HG03135 (cell line): ENCODE data around the gene NANP.
"Not testable (repeated sequence)": the region's sequence is repeated elsewhere in the genome, so short reads cannot be mapped to it uniquely, and the experiment has no call there.

Source experiments
- ATAC-seq: cut with Tn5 transposase; IDR thresholded peaks from one replicate; pipeline ENCODE4 v1.9.1; 2021; ENCODE audit warnings: mild to moderate bottlenecking, moderate library complexity; ENCODE audit not compliant: unreplicated experiment

The NANP gene

GRCh38 chr20:25608774-25609173 is 15.0 kb downstream of the NANP start:
- ATAC-seq: no peak

GRCh38 chr20:25606094-25606695 is 17.6 kb downstream of the NANP start:
- no peak for ATAC-seq

DNA sequence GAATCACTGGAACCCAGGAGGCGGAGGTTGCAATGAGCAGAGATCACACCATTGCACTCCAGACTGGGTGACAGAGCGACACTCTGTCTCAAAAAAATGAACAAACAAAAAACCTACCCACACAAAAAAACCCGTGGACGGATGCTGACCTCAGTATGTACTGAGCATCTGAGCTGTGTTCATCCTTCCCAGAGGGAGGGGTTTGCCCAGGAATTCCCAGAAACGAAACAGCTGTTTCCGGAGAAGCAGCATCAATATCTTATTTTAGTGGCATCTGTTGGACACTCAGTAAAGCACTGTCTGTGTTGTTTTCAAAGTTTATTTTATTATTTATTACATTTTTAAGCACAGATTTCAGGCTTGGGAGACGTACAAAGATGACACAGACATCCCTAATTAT is 18.7 kb downstream of the NANP start:
- ATAC-seq: no peak

DNA sequence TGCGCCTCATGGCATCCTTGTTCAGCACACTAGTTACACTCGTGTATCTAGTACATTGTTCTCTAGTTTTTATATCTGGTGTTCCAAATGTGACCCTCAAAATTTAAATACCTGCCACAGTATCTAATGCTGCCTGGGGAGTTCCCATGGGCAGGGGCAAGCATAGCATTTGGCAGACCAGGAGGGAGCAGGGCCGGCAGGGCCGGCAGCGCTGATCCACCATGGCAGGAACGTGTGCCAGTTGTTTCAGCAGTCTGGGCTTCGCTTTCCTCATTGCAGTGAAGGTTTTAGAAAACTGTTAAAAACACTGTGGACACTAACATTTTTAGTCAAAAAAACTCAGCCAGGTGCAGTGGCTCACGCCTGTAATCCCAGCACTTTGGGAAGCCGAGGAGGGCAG is 19.2 kb downstream of the NANP start:
- ATAC-seq: no peak

DNA sequence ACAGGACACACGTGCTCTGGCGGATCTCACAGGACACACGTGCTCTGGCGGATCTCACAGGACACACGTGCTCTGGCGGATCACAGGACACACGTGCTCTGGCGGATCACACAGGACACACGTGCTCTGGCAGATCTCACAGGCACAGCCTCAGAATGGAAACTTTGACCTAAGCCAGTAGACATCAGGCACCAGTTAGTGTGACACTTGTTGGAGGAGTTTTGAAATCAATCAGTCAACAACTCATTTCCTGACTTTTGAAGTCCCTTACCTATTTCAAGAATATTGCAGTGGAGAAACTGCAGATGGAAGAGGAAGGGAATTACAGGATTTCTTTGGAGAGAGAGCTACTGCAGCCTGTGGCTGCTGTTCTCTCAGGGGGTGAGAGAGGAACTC is 20.9 kb downstream of the NANP start:
- ATAC-seq: not testable (repeated sequence)

- not testable (repeated sequence) for ATAC-seq
Measured at GRCh38 chr20:25602191-25602913, 21.5 kb downstream of the NANP start.

DNA sequence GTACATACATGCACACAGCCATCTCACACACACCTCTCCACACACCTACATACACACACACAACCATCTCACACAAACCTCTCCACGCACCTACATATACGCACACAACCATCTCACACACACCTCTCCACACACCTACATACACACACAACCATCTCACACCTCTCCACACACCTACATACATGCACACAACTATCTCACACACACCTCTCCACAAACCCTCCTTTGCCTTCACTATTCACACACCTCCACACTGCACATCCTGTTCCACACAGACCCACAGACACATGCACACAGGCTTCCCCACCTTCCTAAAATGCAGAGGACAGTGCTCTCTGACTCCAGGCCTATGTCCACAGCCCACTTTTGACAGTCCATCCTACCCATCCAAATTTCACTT is 22.2 kb downstream of the NANP start:
- ATAC-seq: no peak

DNA sequence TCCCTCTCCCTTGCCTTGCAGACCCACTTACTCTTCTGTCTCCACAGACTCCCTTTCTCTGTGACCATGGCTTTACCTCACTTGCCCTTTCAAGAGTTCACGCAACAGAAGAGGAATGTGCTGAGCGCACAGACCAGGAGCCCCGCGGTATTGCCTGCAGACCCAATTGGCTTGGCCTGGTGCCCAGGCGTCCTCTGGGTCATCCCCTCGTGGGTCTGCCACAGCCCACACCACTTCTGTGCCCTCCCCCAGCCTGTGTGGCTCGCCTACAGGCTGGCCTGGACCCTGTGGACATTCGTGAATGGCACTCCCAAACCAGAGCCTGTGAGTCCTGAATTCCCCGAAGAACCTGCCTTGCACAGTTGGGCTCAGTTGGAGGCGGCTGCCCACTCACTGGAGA is 23.2 kb downstream of the NANP start:
- no peak for ATAC-seq

DNA sequence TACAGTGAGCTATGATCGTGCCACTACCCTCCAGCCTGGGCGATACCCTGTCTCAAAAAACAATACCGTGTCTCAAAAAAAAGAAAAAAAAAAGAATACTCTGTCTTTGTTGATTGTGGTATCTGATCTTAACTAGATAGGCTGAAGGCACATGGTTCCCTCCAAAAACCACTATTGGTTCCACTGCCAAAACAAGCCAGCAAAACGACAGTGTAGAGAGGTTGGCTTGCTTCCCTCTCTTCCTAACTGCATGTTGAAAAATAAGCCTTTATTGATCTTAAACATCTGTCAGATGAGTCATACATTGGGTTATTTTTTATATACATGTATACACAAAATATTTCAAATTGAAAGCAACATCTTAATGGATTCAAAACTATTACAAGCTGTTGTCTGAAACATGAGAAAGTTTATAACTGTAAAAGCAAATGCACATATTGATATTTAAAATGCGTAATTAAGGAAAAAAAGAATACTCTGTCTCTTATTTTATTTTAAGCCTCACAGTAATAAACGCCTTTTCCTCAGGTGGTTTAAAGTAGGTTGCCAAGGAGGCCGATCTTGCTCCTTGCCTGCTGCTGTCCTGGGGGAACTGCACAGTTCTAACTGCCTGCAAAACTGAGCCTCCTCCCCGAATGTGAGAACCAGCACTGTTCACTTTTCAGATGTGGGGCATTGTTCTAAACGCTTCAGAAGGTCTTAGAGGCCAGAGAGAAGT is 31.5 kb downstream of the NANP start:
- ATAC-seq: no peak

- not testable (repeated sequence) for ATAC-seq
Measured at GRCh38 chr20:25590778-25591177, 33.0 kb downstream of the NANP start.

DNA sequence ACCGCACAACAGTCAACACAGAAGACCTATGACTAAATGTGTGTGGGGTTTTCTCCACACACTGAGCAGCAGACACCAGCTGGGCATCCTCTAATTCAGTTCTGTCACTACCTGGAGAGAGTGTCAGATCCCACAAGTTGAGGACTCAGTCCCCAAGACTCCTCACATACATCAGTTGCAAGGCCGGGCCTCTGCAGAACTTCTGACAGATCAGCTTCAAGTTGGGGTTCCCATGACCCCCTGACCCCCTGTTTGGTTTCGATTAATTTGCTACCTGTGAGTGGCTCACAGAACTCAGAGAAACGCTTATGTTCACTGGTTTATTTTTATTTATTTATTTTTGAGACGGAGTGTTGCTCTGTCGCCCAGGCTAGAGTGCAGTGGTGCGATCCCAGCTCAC is 35.3 kb downstream of the NANP start:
- no peak for ATAC-seq

DNA sequence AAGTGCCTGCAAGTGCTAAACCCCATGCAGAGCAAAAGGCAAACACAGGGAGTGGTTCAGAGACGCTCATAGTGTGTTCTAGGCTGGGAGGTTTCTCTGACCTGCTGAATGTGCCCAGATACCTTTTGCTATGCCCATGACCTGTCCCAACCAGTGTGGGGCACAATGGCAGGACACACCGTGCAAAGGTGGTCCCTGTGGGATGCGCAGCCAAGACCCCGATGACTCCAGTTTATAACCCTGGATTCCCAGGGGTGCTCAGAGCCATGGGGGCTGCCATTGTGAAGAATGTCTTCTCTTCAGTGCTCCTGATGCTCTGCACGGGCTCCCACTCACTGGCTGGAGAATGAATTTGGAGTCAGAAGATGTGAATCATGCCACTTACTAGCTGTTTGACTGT is 36.3 kb downstream of the NANP start:
- ATAC-seq: no peak

DNA sequence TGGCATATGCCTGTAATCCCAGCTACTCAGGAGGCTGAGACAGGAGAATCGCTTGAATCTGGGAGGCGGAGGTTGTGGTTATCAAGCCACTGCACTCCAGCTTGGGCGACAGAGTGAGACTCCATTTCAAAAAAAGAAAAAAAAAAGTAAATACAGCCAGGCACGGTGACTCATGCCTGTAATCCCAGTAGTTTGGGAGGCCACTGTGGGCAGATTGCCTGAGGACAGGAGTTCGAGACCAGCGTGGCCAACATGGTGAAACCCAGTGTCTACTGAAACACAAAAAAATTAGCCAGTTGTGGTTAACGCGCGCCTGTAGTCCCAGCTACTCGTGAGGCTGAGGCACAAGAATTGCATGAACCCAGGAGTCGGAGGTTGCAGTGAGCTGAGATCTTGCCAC is 36.9 kb downstream of the NANP start:
- no peak for ATAC-seq

GRCh38 chr20:25584905-25585704 is 38.7 kb downstream of the NANP start, which contains the start of gene NINL:
TSS of gene NINL (minus strand) at chr20:25585531. CDS start at chr20:25526587, 58,944 bp downstream.
- no peak for ATAC-seq

DNA sequence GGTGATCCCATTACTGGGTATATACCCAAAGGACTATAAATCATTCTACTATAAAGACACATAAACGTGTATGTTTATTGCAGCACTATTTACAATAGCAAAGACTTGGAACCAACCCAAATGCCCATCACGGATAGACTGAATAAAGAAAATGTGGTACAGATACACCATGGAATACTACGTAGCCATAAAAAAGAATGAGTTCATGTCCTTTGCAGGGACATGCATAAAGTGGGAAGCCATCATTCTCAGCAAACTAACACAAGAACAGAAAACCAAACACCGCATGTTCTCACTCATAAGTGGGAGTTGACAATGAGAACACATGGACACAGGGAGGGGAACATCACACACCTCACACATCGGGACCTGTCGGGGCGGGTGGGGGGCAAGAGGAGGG is 40.2 kb downstream of the NANP start:
- not testable (repeated sequence) for ATAC-seq

GRCh38 chr20:25580711-25581110 is 43.1 kb downstream of the NANP start:
- no peak for ATAC-seq

GRCh38 chr20:25579081-25579770 is 44.6 kb downstream of the NANP start:
- no peak for ATAC-seq

DNA sequence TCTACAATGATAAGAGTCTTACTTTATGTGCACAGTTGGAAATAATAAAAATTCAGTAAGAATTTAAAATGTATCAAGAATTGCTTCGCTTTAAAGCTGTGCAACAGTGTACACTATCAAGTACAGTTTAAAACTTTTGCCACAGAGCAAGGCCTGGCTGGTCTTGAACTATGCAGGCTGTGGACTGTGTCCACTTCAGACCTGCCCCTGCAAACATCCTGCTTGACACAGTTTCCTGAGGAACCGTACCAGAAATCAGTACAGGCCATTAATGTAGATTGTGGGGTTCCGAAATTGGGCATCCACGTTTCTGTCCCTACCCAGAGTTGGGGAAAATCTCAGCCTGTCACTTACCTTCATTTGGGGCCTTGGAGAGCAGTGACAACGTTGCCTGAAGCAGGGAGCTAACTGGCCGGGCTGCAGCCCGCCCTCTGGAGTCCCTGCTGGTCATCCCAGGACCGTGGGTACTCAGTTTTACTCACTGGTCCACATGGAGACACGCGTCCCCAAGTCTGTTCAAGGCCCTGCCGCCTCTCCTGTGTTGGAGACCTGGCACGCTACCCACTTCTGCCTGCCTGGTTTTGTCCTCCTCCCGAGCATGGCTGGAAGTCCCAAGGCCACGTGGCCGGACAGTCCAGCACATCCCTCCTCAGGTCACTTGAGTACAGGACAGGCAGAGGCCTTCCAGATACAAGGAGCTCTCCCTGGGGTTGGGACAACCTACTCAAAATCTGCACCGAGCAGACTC is 46.9 kb downstream of the NANP start:
- ATAC-seq: no peak

- no peak for ATAC-seq
Measured at GRCh38 chr20:25574411-25574810, 49.4 kb downstream of the NANP start.
